H9 (cell line): Measurements from ENCODE around the gene SAMHD1. TPM values are rescaled to one million over a fixed set of nuclear protein-coding genes. Genes with fewer than 3 reads are reported as not detected.

Experiments used
- DNase-seq: peaks from one replicate; pipeline ENCODE4 v3.0.0-alpha.2; 2017
- H2AFZ ChIP-seq: one replicate; pipeline ENCODE4 v1.6.1; 2013; ENCODE audit warnings: mild to moderate bottlenecking, low read length, control low read depth, moderate library complexity
- H2AK5ac ChIP-seq: 2 replicates; pipeline ENCODE4 v1.6.1; 2013; ENCODE audit warnings: low read length, control low read depth, mixed read lengths; ENCODE audit not compliant: insufficient read length
- H2BK120ac ChIP-seq: one replicate; pipeline ENCODE4 v1.6.1; 2013; ENCODE audit warnings: low read depth, mild to moderate bottlenecking, low read length, control low read depth, inconsistent platforms; ENCODE audit not compliant: poor library complexity, severe bottlenecking
- H2BK12ac ChIP-seq: 2 replicates; pipeline ENCODE4 v1.6.1; 2013; ENCODE audit warnings: low read length, control low read depth, mixed read lengths, low read depth; ENCODE audit not compliant: insufficient read length
- H2BK15ac ChIP-seq: 2 replicates; pipeline ENCODE4 v1.6.1; 2013; ENCODE audit warnings: low read depth, low read length, control low read depth
- H2BK20ac ChIP-seq: one replicate; pipeline ENCODE4 v1.6.1; 2013; ENCODE audit warnings: low read depth, mild to moderate bottlenecking, low read length, control low read depth, inconsistent platforms; ENCODE audit not compliant: poor library complexity, severe bottlenecking
- H2BK5ac ChIP-seq: 2 replicates; pipeline ENCODE4 v1.6.1; 2013; ENCODE audit warnings: low read length, control low read depth, mixed read lengths; ENCODE audit not compliant: insufficient read length
- H3K14ac ChIP-seq: 2 replicates; pipeline ENCODE4 v1.6.1; 2013; ENCODE audit warnings: low read length, control low read depth; ENCODE audit not compliant: insufficient read depth
- H3K18ac ChIP-seq: 2 replicates; pipeline ENCODE4 v1.6.1; 2013; ENCODE audit warnings: low read depth, mild to moderate bottlenecking, mixed read lengths, low read length, control low read depth; ENCODE audit not compliant: insufficient read length
- H3K23ac ChIP-seq: 2 replicates; pipeline ENCODE4 v1.6.1; 2013; ENCODE audit warnings: low read length, control low read depth, mixed read lengths, low read depth; ENCODE audit not compliant: insufficient read length
- H3K23me2 ChIP-seq: 2 replicates; pipeline ENCODE4 v1.6.1; 2013; ENCODE audit warnings: low read depth, mild to moderate bottlenecking, mixed read lengths, low read length, control low read depth; ENCODE audit not compliant: insufficient read length, poor library complexity, severe bottlenecking
- H3K27ac ChIP-seq: 2 replicates; pipeline ENCODE4 v1.5.1; 2013; ENCODE audit warnings: low read length, control low read depth, mixed read lengths, low read depth; ENCODE audit not compliant: insufficient read length
- H3K27me3 ChIP-seq: 2 replicates; pipeline ENCODE4 v1.6.1; 2013; ENCODE audit warnings: low read length, control low read depth, inconsistent platforms; ENCODE audit not compliant: insufficient read depth
- H3K4ac ChIP-seq: 2 replicates; pipeline ENCODE4 v1.6.1; 2013; ENCODE audit warnings: low read depth, mild to moderate bottlenecking, control low read depth, inconsistent platforms, low read length, moderate library complexity
- H3K4me1 ChIP-seq: 2 replicates; pipeline ENCODE4 v1.6.1; 2013; ENCODE audit warnings: low read length, control low read depth, inconsistent platforms; ENCODE audit not compliant: insufficient read depth
- H3K4me2 ChIP-seq: 2 replicates; pipeline ENCODE4 v1.6.1; 2013; ENCODE audit warnings: low read length, control low read depth, mixed read lengths; ENCODE audit not compliant: insufficient read length, insufficient read depth
- H3K56ac ChIP-seq: 2 replicates; pipeline ENCODE4 v1.6.1; 2013; ENCODE audit warnings: low read depth, mild to moderate bottlenecking, mixed read lengths, low read length, control low read depth; ENCODE audit not compliant: insufficient read length
- H3K79me1 ChIP-seq: 2 replicates; pipeline ENCODE4 v1.6.1; 2013; ENCODE audit warnings: low read depth, mild to moderate bottlenecking, moderate library complexity, low read length, control low read depth, inconsistent platforms; ENCODE audit not compliant: insufficient read depth, poor library complexity, severe bottlenecking
- H3K79me2 ChIP-seq: 2 replicates; pipeline ENCODE4 v1.6.1; 2013; ENCODE audit warnings: low read length, control low read depth, inconsistent platforms; ENCODE audit not compliant: insufficient read depth
- H3K9ac ChIP-seq: 2 replicates; pipeline ENCODE4 v1.6.1; 2013; ENCODE audit warnings: low read length, control low read depth, mixed read lengths; ENCODE audit not compliant: insufficient read length; ENCODE audit errors: extremely low read depth
- H3K9me3 ChIP-seq: one replicate; pipeline ENCODE4 v1.6.1; 2013; ENCODE audit warnings: low read depth, low read length, inconsistent platforms; ENCODE audit not compliant: control insufficient read depth
- H3T11ph ChIP-seq: one replicate; pipeline ENCODE4 v1.6.1; 2013; ENCODE audit warnings: mild to moderate bottlenecking, low read length, control low read depth, inconsistent platforms
- H4K20me1 ChIP-seq: one replicate; pipeline ENCODE4 v1.6.1; 2013; ENCODE audit not compliant: control insufficient read depth, insufficient read length, insufficient read depth
- H4K5ac ChIP-seq: 2 replicates; pipeline ENCODE4 v1.6.1; 2013; ENCODE audit warnings: low read depth, mild to moderate bottlenecking, mixed read lengths, low read length, control low read depth; ENCODE audit not compliant: insufficient read length
- H4K8ac ChIP-seq: replicated peaks from 2 replicates; pipeline ENCODE4 v1.6.1; 2013; ENCODE audit warnings: low read length, control low read depth, mixed read lengths, low read depth; ENCODE audit not compliant: insufficient read length
- H4K91ac ChIP-seq: 2 replicates; pipeline ENCODE4 v1.6.1; 2013; ENCODE audit warnings: low read depth, mild to moderate bottlenecking, moderate library complexity, mixed read lengths, low read length, control low read depth; ENCODE audit not compliant: insufficient read length
- H3K27ac Mint-ChIP-seq, 3 experiments: 2 replicates in 2 of 3; 3 replicates in 1 of 3; pipeline ENCODE4 v1.8.0; 2020 to 2021; ENCODE audit warnings: mixed read lengths in 3 of 3, mild to moderate bottlenecking in 1 of 3, moderate library complexity in 1 of 3
- H3K27me3 Mint-ChIP-seq: 2 replicates; pipeline ENCODE4 v1.8.0; 2021; ENCODE audit warnings: low read depth, mild to moderate bottlenecking, moderate library complexity, mixed read lengths
- H3K36me3 Mint-ChIP-seq, 3 experiments: 2 replicates in 2 of 3; 3 replicates in 1 of 3; pipeline ENCODE4 v1.8.0; 2020 to 2021; ENCODE audit warnings: low read depth in 3 of 3, mixed read lengths in 3 of 3; ENCODE audit not compliant: insufficient read depth in 1 of 3
- H3K4me1 Mint-ChIP-seq, 2 experiments: 2 replicates each; pipeline ENCODE4 v1.8.0; 2020; ENCODE audit warnings: mixed read lengths in 2 of 2
- H3K4me3 Mint-ChIP-seq, 2 experiments: 2 replicates in 1 of 2; 3 replicates in 1 of 2; pipeline ENCODE4 v1.8.0; 2020 to 2021; ENCODE audit warnings: mild to moderate bottlenecking in 2 of 2, mixed read lengths in 2 of 2, moderate library complexity in 1 of 2
- H3K9me3 Mint-ChIP-seq, 2 experiments: 2 replicates in 1 of 2; 3 replicates in 1 of 2; pipeline ENCODE4 v1.8.0; 2020; ENCODE audit warnings: mild to moderate bottlenecking in 2 of 2, mixed read lengths in 2 of 2, moderate library complexity in 1 of 2
- CTCF ChIP-seq: fragments of 200-600 bp; sonication (generic); conservative IDR thresholded peaks from 3 replicates; pipeline ENCODE4 v1.8.0; 2021; ENCODE audit warnings: antibody characterized with exemption, mild to moderate bottlenecking
- WGBS: extraction: QIAGEN DNeasy Blood & Tissue Kit; methylation state at CpG from one replicate; pipeline ENCODE4 v1.1.7; 2013; ENCODE audit warnings: missing lambda C conversion rate, low lambda C conversion rate, mixed read lengths; ENCODE audit not compliant: insufficient read length; ENCODE audit errors: extremely low coverage; 5-methylcytosine and 5-hydroxymethylcytosine counted together
- total RNA-seq: library from RNA; stranded (reverse); gene quantifications from 2 replicates; pipeline ENCODE4 v1.2.1, GENCODE V29; 2021

Gene SAMHD1
- total RNA-seq, 1 experiment from 2014 or later = 53.1 TPM

GRCh38 chr20:36860811-36861624 lies 90.5 kb downstream of the SAMHD1 start:
- H2BK5ac ChIP-seq = no peak overlapping the region
- Mint-ChIP-seq H3K27me3 (peaks cover 21% of the 10 kb centered on the region), H3K4me3 (peak overlapping the region; percentile 64 to 79), H3K4me1 (peaks cover 44 to 52% of the 10 kb centered on the region in 2 experiments), H3K9me3 (no peaks in the 10 kb centered on the region), H3K36me3 (peaks cover 0 to 10% (median 7%) of the 10 kb centered on the region in 3 experiments; a peak in 6 of 7 replicates), H3K27ac (no peak overlapping the region; a peak in 1 of 7 replicates)
- no peak overlapping the region for H4K8ac ChIP-seq
- H3K56ac ChIP-seq = no peak overlapping the region
- WGBS = no CpG with 5 or more reads among the region's 14 CpGs
- peaks cover 3% of the 10 kb centered on the region for H3K23me2 ChIP-seq
- no peaks in the 10 kb centered on the region for H3K79me2 ChIP-seq
- no peak overlapping the region for H3K23ac ChIP-seq
- H3K27ac ChIP-seq = no peak overlapping the region
- no peak overlapping the region for H3T11ph ChIP-seq
- no peak for TF ChIP-seq CTCF
- H3K4ac ChIP-seq = no peak overlapping the region
- no peak overlapping the region for H2BK20ac ChIP-seq
- H3K18ac ChIP-seq = no peak overlapping the region
- no peak for DNase-seq
- no peak overlapping the region for H3K4me2 ChIP-seq
- H3K9ac ChIP-seq = no peak overlapping the region
- H2BK15ac ChIP-seq = no peak overlapping the region
- no peak overlapping the region for H2BK120ac ChIP-seq
- no peak overlapping the region for H3K14ac ChIP-seq
- no peaks in the 10 kb centered on the region for H3K9me3 ChIP-seq
- no peak overlapping the region for H2BK12ac ChIP-seq
- H4K20me1 ChIP-seq = no peaks in the 10 kb centered on the region
- no peak overlapping the region for H2AFZ ChIP-seq
- H4K5ac ChIP-seq = no peak overlapping the region
- H3K4me1 ChIP-seq = peaks cover 2% of the 10 kb centered on the region; the same call in 1 of the 2 replicates
- H2AK5ac ChIP-seq = no peak overlapping the region
- no peaks in the 10 kb centered on the region for H3K79me1 ChIP-seq
- no peak overlapping the region for H4K91ac ChIP-seq
- no peaks in the 10 kb centered on the region for H3K27me3 ChIP-seq
